NCI-H128 (cell line): ENCODE results near the gene AKR1E2.

ENCODE experiments used
- DNase-seq: peaks from one replicate; lab custom pipeline; 2025; ENCODE audit not compliant: unreplicated experiment; lab: John Stamatoyannopoulos, UW

The AKR1E2 gene

GRCh38 chr10:4889959-4890358 is 64.0 kb downstream of the AKR1E2 start:
- DNase-seq, result no peak

GRCh38 chr10:4892681-4893080 is 66.7 kb downstream of the AKR1E2 start:
- DNase-seq, result no peak

- DNase-seq, result no peak
These were observed 68.3 kb downstream of the AKR1E2 start for GRCh38 chr10:4894335-4894734.
